ENCODE data around the gene HABP4. TPM values are rescaled to one million over a fixed set of nuclear protein-coding genes. Genes with fewer than 3 reads are reported as not detected.
A peak's percentile ranks its signal among the peaks of the same experiment; 100 is the strongest.

HABP4 gene
- total RNA-seq, 4 donors from 2014 or later: 42.8 to 50.0 (median 46.3) TPM

DNA sequence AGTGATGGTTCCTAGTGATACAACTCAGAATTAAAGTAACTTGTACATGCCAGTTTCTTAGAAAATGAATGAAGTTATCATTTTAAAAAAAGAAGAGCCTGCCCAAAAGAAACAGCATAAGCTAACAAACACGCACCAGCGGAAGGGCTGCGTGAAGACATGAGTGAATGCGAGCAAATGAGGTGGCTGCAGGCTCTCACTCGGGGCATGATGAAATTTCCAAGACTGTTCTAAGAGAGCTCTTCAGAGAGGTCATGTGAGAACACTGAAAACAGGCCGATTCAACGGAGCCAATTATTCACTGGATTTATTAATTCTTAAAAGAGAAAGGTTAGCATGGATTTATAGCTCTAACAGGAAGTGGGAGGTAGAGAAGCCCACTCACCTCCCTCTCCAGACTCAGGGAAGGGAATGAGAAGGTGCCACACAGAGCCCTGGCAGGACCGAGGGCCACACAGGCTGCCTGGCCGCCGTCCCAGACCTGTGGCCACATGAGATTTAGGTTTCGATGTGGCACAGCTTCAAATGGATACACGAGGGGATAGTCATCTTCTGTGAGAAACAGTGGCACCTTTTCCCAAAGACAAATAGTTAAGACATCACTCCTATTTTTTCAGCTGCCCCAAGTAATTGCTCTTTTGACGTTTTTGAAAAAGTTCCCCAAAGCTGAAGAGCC is 55.5 kb downstream of the HABP4 start:
- TF ChIP-seq EP300 (IDR thresholded peaks at IDR 0.05) (peak in 1 of 2 donors; percentile 71), POLR2A (IDR thresholded peaks at IDR 0.05) (no peak)
- TF ChIP-seq, protein P1, sequence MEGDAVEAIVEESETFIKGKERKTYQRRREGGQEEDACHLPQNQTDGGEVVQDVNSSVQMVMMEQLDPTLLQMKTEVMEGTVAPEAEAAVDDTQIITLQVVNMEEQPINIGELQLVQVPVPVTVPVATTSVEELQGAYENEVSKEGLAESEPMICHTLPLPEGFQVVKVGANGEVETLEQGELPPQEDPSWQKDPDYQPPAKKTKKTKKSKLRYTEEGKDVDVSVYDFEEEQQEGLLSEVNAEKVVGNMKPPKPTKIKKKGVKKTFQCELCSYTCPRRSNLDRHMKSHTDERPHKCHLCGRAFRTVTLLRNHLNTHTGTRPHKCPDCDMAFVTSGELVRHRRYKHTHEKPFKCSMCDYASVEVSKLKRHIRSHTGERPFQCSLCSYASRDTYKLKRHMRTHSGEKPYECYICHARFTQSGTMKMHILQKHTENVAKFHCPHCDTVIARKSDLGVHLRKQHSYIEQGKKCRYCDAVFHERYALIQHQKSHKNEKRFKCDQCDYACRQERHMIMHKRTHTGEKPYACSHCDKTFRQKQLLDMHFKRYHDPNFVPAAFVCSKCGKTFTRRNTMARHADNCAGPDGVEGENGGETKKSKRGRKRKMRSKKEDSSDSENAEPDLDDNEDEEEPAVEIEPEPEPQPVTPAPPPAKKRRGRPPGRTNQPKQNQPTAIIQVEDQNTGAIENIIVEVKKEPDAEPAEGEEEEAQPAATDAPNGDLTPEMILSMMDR (IDR thresholded peaks at IDR 0.05): no peak
- H3K36me3 ChIP-seq: peaks cover 0 to 25% (median 0%) of the 10 kb centered on the region in 3 donors
- no peaks in the 10 kb centered on the region for H3K9me3 ChIP-seq
- peaks cover 0 to 84% (median 17%) of the 10 kb centered on the region in 4 donors for H3K4me1 ChIP-seq
- DNase-seq (ENCODE audit: low spot score in 2 of 2): peak; percentile 52 to 63
- H3K4me3 ChIP-seq: no peak overlapping the region
- 75 to 76% methylated on average over 13 of the region's 13 CpGs for WGBS, 2 donors
- no peaks in the 10 kb centered on the region for H3K27me3 ChIP-seq
- peak overlapping the region in 3 of 4 donors; percentile 28 to 85 (median 84) for H3K27ac ChIP-seq

DNA sequence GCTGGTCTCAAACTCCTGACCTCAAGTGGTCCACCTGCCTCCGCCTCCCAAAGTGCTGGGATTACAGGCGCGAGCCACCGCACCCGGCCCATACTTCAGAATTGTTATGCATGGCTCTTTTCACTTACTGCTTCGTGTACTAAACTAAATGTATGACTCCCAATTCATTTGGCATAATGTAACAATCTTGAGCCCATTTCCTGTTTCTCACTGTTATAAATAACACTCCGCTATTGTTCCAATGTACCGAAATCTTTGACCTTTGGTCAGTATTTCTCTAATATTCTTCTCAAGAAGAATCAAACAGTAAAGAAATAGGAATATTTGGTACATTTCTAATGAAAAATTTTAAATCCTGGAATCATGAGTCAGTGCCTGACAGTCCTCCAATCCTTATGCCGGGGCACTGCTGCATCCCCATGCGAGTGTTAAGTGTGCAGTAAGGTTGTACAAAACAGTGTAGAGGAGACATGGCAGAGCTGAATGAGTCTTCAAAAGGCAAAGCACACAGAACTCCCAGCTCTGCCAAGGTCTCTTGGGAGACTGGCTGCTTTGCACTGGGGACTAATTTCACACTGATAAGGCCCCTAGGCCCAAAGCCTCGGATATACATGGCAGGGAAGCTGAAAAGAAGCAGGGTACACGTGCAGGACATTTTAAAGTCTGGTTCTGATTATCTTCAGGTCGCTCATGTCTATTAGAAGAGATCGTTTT is 58.4 kb downstream of the HABP4 start:
- WGBS, 2 donors: 70 to 76% methylated on average over 14 of the region's 14 CpGs
- DNase-seq (ENCODE audit: low spot score in 2 of 2): no peak
- TF ChIP-seq EP300 (IDR thresholded peaks at IDR 0.05) (no peak), POLR2A (IDR thresholded peaks at IDR 0.05) (no peak)
- TF ChIP-seq, protein P1 (IDR thresholded peaks at IDR 0.05): no peak
- Histone ChIP-seq H3K27me3 (no peaks in the 10 kb centered on the region), H3K4me3 (no peak overlapping the region), H3K9me3 (no peaks in the 10 kb centered on the region), H3K4me1 (peaks cover 0 to 78% (median 15%) of the 10 kb centered on the region in 4 donors), H3K27ac (peak overlapping the region; percentile 24 to 91 (median 58)), H3K36me3 (peaks cover 0 to 32% (median 0%) of the 10 kb centered on the region in 3 donors)

DNA sequence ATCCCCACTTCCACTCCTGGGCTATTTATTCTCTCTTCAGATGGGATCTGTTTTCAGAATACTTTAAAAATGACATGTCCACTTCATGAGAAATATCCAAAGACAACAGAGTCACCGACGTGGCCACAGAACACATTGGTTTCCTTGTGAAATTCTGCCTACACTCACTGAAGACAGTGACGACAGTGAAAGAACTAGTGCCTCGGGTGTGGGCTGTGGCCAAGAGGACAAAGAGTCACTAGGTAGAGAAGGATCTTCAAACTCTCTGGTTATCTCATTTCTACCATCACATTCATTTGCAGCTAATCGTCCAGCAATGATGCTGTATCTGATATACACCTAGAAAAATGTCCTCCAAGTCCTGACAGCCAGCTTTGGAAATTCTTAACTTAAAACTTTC is 59.1 kb downstream of the HABP4 start:
- no peak for TF ChIP-seq POLR2A (IDR thresholded peaks at IDR 0.05)
- TF ChIP-seq EP300 (IDR thresholded peaks at IDR 0.05): no peak
- TF ChIP-seq, protein P1 (IDR thresholded peaks at IDR 0.05): no peak
- Histone ChIP-seq H3K4me3 (no peak overlapping the region), H3K36me3 (peaks cover 0 to 29% (median 0%) of the 10 kb centered on the region in 3 donors), H3K9me3 (no peaks in the 10 kb centered on the region), H3K27ac (peak overlapping the region in 3 of 4 donors; percentile 39 to 91 (median 76)), H3K27me3 (no peaks in the 10 kb centered on the region), H3K4me1 (peaks cover 0 to 78% (median 20%) of the 10 kb centered on the region in 4 donors)
- 62 to 77% methylated on average over 5 of the region's 5 CpGs for WGBS, 2 donors
- no peak for DNase-seq (ENCODE audit: low spot score in 2 of 2)

DNA sequence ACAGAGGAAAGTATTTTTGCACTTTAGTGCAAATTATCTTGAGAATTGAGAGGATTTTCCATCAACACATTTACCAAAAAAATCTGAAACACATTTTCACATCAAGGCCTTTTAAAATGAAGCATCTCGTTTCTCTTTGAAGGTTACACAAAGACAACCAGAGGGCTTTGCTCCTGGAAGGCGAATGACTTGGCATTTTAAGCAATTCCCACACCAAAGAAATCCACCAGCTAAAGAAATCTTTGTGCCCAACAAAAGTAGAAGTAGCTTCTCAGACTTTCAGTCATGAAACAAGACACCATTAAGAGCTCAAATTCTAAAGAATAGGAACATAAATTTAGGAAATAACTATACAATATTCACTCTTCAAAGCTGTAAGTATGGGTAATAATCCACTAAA is 59.9 kb downstream of the HABP4 start:
- 12 to 36% methylated on average over 2 of the region's 2 CpGs for WGBS, 2 donors
- DNase-seq (ENCODE audit: low spot score in 2 of 2): no peak
- Histone ChIP-seq H3K27ac (peak overlapping the region in 3 of 4 donors; percentile 39 to 91 (median 76)), H3K36me3 (peaks cover 0 to 22% (median 0%) of the 10 kb centered on the region in 3 donors), H3K4me1 (peaks cover 0 to 78% (median 24%) of the 10 kb centered on the region in 4 donors), H3K9me3 (no peaks in the 10 kb centered on the region), H3K27me3 (no peaks in the 10 kb centered on the region), H3K4me3 (no peak overlapping the region)
- TF ChIP-seq, protein P1 (IDR thresholded peaks at IDR 0.05): no peak

DNA sequence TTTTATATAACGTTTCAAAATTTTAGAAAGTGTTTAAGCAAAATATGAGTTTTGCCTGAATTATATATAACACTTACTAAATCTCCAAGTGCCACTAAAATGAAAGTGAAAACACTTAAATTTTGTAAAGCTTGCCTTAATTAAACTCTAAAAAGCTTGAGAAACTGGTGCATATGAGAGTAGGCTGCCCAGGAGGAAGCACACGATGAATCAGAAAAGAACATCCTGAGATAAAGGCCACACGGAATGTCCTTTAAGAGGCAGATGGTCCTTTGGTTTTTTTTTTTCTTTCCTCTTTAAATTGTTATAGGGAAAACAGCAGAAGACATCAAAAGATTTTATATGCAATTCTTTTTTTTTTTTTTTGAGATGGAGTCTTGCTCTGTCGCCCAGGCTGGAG is 60.3 kb downstream of the HABP4 start:
- no peaks in the 10 kb centered on the region for H3K27me3 ChIP-seq
- H3K4me1 ChIP-seq: peaks cover 0 to 79% (median 26%) of the 10 kb centered on the region in 4 donors
- TF ChIP-seq POLR2A (IDR thresholded peaks at IDR 0.05) (no peak), EP300 (IDR thresholded peaks at IDR 0.05) (no peak)
- TF ChIP-seq, protein P1 (IDR thresholded peaks at IDR 0.05): no peak
- WGBS, 2 donors: 72 to 77% methylated on average over 4 of the region's 4 CpGs
- no peaks in the 10 kb centered on the region for H3K9me3 ChIP-seq
- peak overlapping the region in 2 of 4 donors; percentile 76 to 91 for H3K27ac ChIP-seq
- DNase-seq (ENCODE audit: low spot score in 2 of 2): no peak
- H3K36me3 ChIP-seq: peaks cover 0 to 20% (median 0%) of the 10 kb centered on the region in 3 donors
- H3K4me3 ChIP-seq: no peak overlapping the region
